HG02870 (cell line): Measurements from ENCODE around the gene MOBP.
"Not testable (repeated sequence)": the region's sequence is repeated elsewhere in the genome, so short reads cannot be mapped to it uniquely, and the experiment has no call there.

Source experiments
- ATAC-seq: cut with Tn5 transposase; IDR thresholded peaks from one replicate; pipeline ENCODE4 v1.9.1; 2021; ENCODE audit warnings: mild to moderate bottlenecking, moderate library complexity; ENCODE audit not compliant: unreplicated experiment

Gene MOBP, protein sequence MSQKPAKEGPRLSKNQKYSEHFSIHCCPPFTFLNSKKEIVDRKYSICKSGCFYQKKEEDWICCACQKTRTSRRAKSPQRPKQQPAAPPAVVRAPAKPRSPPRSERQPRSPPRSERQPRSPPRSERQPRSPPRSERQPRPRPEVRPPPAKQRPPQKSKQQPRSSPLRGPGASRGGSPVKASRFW

DNA sequence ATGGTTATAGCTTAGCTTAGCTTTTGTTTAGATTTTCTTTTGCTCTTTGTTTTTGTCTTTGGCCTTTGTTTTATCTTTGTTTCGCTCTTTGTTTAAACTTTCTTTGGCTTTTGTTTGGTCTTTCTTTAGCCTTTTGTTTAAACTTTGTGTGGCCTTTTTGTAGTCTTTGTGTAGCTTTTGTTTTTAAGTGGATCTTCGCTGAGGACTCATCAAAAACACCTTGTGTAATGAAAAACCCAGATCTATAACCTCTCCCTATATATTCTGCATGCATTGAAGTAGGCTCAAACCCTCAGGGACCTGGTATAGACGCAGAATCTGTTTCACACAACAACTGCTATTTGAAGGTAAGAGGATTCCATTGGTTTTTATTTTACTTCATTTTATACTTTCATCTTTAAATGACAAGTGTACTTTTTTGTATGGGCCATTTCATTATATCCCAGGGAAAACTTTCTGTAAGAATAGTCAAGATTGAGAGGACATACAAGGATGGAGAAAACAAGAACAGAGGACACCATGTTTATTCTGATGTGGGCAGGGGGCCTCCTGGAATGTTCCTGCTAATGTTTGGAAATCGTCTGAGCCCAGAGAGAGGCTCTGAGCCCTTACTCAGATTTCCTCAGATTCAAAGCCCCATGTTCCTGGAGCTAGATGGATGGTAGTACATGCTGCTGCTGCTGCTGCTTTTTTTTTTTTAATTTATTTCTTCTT is at the start of gene MOBP:
Gene MOBP, plus strand, starts transcription at position 287 of the 714 bp plus-strand sequence. CDS start 34,390 bp downstream, outside the sequence.
- no peak for ATAC-seq

DNA sequence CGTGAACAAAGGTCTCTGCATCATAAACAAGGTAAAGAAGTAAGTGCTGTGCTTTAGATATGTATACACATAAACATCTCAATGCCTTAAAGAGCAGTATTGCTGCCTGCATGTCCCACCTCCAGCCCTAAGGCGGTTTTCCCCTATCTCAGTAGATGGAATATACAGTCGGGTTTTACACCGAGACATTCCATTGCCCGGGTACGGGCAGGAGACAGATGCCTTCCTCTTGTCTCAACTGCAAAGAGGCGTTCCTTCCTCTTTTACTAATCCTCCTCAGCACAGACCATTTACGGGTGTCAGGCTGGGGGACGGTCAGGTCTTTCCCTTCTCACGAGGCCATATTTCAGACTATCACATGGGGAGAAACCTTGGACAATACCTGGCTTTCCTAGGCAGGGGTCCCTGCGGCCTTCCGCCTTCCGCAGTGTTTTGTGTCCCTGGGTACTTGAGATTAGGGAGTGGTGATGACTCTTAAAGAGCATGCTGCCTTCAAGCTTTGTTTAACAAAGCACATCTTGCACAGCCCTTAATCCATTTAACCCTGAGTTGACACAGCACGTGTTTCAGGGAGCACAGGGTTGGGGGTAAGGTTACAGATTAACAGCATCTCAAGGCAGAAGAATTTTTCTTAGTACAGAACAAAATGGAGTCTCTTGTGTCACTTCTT is 48.8 kb upstream of the MOBP start:
- not testable (repeated sequence) for ATAC-seq

DNA sequence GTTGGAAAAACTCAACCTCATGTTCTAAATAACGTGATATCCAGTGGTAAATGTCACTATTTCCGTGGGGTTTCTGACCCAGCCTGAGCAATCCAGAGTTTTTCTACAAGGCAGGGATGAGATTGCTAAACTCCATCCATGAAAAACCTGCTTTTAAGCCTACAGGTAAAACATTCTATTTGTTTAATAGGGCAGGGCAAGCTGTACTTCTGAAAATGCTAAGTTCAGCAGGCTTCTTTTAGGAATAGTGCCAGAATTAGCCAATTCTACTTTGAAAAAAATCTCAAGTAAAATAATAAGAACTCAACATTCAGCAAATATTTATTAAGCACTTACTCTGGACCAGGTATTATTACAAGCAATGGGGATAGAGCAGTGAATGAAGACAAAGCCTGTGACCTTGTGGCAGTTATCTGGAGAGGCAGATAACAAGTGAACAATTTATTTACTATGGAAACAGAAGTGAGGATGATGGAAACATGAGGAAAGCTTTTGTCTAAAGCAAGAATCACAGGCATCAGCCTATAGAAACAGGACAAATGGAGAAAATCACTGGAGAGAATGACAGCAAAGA is 47.7 kb upstream of the MOBP start:
- ATAC-seq: no peak

DNA sequence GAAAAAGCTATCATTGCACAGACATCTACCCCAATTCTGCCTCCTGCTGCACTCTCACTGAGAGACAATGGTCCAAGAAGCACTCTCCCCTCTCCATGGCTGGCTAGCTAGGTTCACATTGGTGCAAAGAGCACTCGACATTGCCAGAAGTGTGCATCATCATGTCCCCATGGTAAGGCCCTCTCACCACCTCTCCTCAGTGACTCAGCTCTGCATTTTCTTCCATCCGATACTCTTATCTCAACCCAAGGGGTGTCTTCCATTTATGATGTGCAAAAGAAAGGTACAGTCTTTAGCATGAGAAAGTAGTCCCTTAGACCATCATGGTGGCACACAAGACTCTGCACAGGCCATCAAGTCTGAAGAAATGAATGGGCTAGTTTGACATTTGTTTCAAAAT is 46.9 kb upstream of the MOBP start:
- no peak for ATAC-seq

DNA sequence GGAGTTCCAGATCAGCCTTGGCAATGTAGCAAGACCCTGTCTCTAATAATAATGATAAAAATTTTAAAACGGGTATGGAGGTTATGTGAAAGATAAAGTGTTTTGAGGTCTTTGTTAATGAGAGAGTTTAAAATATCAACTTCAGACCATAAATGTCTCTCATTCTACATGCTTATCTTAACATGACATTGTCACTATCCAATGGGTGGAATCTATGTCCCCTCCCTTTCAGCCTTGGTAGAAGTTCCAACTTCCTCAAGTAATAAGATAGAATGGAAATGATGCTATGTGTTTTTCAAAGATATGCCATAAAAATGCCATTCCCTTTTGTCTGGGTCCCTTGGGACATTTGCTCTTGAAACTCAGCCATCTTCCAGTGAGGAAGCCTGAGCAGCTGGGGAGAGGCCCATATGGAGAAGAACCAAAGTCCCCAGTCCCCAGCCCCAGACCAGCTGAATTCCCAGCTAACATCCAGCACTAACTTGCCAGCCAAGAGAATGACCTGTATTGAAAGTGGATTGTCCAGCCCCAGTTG is 44.0 kb upstream of the MOBP start:
- no peak for ATAC-seq

DNA sequence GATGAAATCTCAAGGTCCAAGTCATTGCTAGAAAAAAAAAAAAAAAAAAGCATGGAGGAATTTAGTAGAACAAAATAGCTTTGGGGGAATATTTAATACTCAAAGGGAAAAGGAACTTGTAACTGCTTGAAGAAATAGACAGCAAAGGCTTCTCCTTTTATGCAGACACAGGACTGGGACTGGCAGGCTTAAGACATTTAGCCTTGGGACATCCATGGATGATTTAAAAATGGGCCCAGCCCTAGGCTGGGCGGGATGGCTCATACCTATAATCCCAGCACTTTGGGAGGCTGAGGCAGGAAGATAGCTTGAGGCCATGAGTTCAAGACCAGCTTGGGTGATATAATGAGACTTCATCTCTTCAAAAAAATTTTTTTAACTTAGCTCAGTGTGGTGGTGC is 41.2 kb upstream of the MOBP start:
- ATAC-seq: no peak

DNA sequence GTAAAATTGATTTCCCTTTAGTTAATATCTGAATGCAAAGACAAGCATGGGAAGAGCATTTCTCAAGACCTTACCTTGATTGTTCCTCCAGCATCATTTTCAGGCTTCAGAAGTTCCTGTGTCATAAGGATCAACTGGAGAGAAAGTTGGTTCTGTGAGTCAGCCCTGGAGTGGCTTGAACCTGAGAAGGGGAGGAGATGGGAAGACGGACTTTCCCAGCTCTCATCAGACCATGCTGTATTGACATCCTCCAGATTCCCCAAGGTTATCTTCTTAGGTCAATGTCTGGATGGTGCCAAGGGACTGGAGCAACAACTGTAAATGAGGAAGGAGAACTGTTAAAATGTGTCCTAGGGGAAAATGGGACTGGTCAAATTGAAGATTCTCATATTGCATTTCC is 40.0 kb upstream of the MOBP start:
- no peak for ATAC-seq

DNA sequence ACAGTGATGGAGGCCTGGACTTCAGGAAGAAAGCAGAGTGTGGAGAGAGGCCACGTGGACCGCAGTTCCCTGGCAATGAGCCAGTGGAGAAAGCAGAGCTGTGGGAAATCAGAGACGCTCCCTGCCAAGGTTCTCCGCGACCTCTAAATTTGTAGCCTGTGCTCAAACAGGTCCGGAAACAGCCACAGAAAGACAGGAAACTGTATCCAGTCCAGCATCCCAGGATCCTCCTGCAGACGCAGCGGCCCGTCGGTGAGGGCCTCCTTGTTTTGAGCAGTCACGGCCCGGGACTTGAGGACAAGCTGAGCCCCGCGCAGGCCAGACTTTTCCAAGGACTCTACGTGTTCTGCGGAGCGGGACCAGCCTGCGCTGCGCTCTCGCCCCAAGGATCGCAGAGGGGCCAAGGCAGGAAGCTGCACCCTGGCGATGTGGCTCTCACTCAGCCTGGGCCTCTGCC is 38.7 kb upstream of the MOBP start:
- no peak for ATAC-seq

DNA sequence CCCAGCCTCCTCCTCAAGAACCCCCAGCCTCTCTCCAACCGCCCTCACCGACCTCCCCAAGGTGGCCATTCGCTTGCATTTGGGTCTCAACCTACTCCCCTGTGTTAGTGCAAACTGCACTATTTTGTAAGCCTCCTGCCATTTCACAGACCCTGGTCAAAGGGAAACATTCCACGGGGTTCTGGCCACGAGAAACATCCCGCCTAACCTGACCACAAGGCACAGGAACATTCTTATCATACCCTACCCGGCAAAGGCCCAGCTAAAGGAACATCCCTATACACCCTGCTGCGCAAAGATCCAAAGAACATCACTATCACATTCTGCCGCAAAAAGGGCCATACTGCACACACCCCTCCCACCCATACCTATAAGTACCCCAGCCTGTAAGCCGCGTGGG is 38.0 kb upstream of the MOBP start:
- no peak for ATAC-seq

DNA sequence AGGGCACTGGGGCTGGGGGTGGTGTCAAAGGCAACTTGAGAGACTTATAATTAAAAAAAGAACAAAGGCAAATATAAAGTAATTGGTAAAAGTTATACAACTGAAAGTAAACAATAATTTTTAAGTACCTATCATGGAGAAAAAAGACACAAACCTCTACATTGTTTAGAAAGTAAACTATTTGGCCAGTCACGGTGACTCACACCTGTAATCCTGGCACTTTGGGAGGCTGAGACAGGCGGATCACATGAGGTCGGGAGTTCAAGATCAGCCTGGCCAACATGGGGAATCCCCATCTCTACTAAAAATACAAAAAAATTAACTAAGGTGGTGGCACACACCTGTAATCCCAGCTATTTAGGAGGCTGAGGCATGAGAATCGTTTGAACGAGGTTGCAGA is 35.1 kb upstream of the MOBP start:
- ATAC-seq: no peak

DNA sequence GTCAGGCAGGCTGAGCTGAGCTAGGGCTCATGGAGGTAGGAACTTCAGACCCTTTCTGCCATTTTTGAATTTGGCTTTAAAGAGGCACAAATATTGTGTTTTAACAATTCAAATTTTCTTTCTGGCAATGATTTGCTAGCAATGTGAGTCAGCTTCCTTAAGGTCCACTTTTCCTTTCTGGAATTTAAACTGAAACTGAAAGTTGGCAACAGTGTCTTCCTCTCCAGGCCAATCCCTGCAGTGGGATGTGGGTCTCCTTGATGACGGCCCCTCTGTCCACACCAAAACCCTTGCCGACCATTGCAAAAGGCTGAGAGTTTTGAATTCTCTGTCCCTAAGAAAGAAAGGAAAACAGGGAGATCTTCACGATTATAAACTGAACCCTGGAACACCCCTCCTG is 33.8 kb upstream of the MOBP start:
- no peak for ATAC-seq

DNA sequence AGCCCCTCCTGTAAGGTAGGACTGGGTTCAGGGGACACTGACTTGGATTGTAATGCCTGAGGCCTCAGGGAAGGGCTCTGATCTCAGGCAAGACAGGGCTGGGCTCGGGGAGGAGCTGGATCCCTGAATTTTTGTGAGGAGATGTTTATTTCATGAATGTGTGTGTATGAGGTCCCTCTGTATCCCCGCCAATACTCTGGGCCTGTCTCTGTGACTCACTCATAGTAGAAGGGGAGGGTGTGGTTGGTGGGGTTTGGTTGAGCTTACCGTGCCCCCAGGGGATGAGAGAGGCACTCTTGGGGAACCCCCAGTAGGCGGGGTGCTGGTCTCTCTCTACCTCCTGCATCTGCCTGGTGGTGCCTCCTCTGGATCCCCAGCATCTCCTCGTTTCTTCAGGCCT is 32.9 kb upstream of the MOBP start:
- ATAC-seq: peak; percentile 55

DNA sequence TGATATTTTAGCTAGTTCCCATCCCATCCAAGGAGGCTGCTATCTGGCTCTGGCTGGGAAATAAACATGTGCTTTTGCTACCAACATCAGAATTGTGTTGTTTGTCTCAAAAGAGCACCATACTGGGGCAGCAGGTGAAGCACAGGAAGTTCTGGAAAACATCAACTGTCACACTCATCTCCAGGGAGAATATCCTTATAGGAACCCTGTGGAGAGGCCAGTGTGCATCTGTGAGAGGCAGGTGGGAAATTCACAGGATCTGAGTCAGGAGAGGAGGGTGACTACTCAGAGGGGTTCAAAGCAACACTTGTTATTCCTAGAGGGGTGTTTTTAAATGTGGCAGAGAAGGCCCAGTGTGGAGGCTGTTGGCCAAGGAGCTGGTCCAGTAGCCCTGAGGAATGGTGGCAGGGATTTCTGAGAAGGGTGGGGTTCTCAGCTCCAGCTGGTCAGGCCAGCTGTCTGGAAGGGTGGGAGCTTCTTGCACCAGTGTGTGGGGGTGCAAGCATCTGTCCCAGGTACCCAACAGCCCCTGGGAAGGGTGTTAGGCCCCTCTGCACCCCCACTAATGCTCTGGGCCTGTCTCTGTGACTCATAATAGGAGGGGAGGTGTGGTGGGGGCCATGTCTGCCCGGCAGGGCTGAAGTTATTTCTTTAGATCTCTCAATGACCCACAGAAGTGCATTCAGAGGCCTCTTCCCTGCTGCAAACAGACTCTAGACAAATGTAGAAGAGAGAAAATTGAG is 32.3 kb upstream of the MOBP start:
- ATAC-seq: no peak

DNA sequence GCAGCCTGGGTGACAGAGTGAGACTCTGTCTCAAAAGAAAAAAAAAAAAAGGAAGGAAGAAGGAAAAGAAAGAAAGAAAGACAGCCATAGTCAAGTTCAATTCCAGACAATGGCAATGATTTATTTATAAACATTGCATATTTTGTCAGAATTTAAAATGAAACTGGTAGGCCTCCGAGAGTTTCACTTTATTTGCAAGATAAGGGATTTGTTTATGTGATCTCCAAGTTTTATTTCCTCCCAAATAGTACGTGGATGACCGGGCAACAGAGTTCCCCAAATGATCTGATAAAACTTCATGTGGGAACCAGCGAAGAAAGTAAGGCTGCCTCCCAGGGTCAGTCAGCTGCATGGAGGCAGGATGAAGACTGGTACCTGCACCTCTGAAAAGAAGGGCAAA is 28.6 kb upstream of the MOBP start:
- no peak for ATAC-seq

DNA sequence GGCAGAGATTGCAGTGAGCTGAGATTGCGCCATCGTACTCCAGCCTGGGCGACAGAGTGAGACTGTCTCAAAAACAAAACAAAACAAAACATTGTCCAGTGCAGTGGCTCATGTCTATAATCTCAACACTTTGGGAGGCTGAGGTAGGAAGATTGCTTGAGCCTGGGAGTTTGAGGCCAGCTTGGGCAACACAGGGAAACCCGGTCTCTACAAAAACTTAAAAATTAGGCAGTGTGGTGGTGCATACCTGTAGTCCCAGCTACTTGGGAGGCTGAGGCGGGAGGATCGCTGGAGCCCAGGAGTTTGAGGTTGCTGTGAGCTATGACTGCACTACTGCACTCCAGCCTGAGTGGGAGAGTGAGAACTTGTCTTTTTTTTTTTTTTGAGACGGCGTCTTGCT is 27.2 kb upstream of the MOBP start:
- no peak for ATAC-seq

DNA sequence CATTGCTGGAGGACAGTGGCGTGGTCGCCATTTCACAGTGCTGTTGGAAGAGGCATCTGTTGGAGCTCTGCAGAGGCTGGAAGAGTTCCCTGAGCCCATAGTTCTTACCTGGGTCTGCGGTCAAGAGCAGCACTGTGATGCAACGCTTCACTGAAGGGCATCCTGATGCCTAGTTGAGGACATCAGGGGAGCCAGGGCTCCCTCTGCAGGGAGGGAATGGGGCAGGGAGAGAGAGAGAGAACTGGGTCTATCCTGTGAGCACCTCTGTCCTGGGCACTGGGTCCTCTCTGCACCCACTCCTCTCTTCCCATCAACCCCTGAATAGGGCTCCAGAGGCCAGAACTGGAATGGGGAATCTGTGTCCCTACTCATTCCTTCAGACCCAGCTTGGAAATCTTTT is 23.9 kb upstream of the MOBP start:
- no peak for ATAC-seq

DNA sequence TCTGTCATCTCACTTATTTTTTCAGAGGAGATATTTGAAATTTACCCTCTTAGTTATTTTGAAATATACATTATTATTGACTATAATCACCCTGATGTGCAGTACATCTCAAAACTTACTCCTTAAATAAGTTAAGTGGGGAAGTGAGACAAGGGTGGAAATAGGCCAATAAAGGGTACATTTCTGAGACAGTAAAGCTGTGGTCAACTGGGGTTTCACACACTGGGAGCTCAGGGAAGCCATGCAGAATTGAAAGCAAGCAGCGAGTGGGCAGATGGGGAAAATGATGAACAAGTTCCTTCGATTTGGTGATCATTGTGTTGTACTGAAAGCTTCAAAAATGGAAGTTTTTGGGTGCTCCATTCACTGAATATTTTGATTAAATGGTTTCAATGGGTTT is 21.6 kb upstream of the MOBP start:
- ATAC-seq: no peak

DNA sequence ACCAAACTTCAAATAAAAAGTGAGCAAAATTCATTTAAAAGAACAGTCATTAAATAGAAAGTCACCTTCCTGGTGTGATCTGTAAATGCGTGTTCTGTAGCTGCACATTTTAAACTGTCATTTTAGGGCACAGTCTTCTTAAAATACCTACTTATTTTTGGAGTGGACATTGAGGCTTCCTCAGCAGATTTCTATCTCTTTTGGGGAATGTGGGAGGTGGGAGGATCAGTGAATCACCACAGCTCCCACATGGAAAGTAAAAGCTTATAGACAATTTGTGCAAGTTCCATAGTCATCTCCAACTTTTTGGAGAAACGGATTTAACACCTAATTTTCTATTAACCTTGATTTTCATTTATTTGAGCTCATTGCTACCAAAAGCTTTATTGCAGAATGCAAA is 21.0 kb upstream of the MOBP start:
- no peak for ATAC-seq

DNA sequence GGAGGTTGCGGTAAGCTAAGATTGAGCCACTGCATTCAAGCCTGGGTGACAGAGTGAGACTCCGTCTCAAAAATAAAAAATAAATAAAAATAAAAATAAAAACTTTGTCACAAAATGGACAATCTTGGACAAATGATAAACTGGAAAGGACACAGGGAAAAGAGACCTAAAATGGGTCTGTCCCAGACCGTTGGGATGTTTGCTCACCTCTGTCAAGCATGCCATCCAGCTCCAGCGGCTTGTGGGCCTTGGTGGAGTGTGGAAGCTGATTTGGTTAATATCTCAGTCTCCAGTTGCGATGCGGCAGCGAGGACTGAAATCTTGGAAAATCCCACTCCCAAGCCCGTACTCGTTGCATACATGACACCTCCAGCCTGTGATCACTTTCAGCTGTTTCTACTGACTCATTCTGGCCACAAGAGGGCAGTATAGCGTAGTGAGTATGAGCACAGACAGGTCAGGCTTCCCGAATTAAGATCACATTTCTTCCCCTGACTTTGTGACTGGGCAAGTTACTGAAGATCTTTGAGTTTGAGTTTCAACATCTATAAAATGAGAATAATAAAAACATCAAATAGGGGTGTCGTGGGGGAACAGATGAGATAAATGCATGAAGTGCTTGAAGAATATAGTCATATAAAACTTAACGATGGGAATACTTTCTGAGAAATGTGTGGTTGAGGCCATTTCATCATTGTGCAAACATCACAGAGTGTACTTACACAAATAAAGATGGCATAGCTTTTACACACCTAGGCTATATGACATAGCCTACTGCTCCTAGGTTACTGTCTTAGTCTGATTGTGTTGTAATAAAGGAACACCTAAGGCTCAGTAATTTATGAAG is 19.6 kb upstream of the MOBP start:
- ATAC-seq: peak; percentile 77
